Hepatocyte (in vitro differentiated cells): ENCODE results near the gene ZBP1. TPM values are rescaled to one million over a fixed set of nuclear protein-coding genes. Genes with fewer than 3 reads are reported as not detected.
A peak's percentile ranks its signal among the peaks of the same experiment; 100 is the strongest.

ENCODE experiments used
- DNase-seq: peaks from one replicate; pipeline ENCODE4 v3.0.0-alpha.2; 2016; ENCODE audit warnings: low spot score
- H2AFZ ChIP-seq: fragments of 200-600 bp; sonication (generic); 2 replicates; pipeline ENCODE4 v1.6.0; 2016; ENCODE audit warnings: antibody characterized with exemption, mild to moderate bottlenecking
- H3K27ac ChIP-seq: fragments of 200-600 bp; sonication (generic); 2 replicates; pipeline ENCODE4 v1.5.1; 2016; ENCODE audit warnings: mild to moderate bottlenecking
- H3K27me3 ChIP-seq: fragments of 200-600 bp; sonication (generic); 2 replicates; pipeline ENCODE4 v1.6.1; 2016
- H3K36me3 ChIP-seq: fragments of 200-600 bp; sonication (generic); replicated peaks from 2 replicates; pipeline ENCODE4 v1.5.1; 2016; ENCODE audit warnings: low read depth; ENCODE audit not compliant: insufficient read depth
- H3K4me1 ChIP-seq: fragments of 200-600 bp; sonication (generic); 2 replicates; pipeline ENCODE4 v1.5.1; 2016; ENCODE audit warnings: mild to moderate bottlenecking, moderate library complexity; ENCODE audit not compliant: insufficient read depth
- H3K4me2 ChIP-seq: fragments of 200-600 bp; sonication (generic); 2 replicates; pipeline ENCODE4 v1.6.0; 2016
- H3K4me3 ChIP-seq: fragments of 200-600 bp; sonication (generic); 2 replicates; pipeline ENCODE4 v1.5.1; 2016; ENCODE audit warnings: mild to moderate bottlenecking
- H3K79me2 ChIP-seq: fragments of 200-600 bp; sonication (generic); 2 replicates; pipeline ENCODE4 v1.6.0; 2017; ENCODE audit warnings: mild to moderate bottlenecking
- H3K9me2 ChIP-seq: fragments of 200-600 bp; sonication (generic); replicated peaks from 2 replicates; pipeline ENCODE4 v1.6.0; 2017; ENCODE audit warnings: mild to moderate bottlenecking; ENCODE audit not compliant: insufficient read depth
- H3K9me3 ChIP-seq: fragments of 200-600 bp; sonication (generic); 2 replicates; pipeline ENCODE4 v1.5.1; 2016; ENCODE audit warnings: low read depth, mild to moderate bottlenecking
- H4K20me1 ChIP-seq: fragments of 200-600 bp; sonication (generic); 2 replicates; pipeline ENCODE4 v1.6.0; 2016; ENCODE audit warnings: mild to moderate bottlenecking; ENCODE audit not compliant: insufficient read depth, poor library complexity, severe bottlenecking
- EZH2 ChIP-seq: fragments of 200-600 bp; sonication (generic); IDR thresholded peaks from 2 replicates; pipeline ENCODE4 v1.6.1; 2016; ENCODE audit warnings: antibody characterized with exemption, mild to moderate bottlenecking, borderline replicate concordance
- EZH2phosphoT487 ChIP-seq: fragments of 200-600 bp; sonication (generic); IDR thresholded peaks from one replicate; pipeline ENCODE4 v1.6.1; 2018; ENCODE audit warnings: antibody characterized with exemption, mild to moderate bottlenecking, low read depth, moderate library complexity; ENCODE audit not compliant: unreplicated experiment, severe bottlenecking
- WGBS: methylation state at CpG from one replicate; pipeline ENCODE4 v1.1.6; 2016; ENCODE audit warnings: low lambda C conversion rate; ENCODE audit errors: missing lambda C conversion rate; 5-methylcytosine and 5-hydroxymethylcytosine counted together
- polyA plus RNA-seq: library from polyadenylated mRNA; unstranded; fragments of >200 nt; fragmentation: Nextera tagmentation; extraction: Ambion mirVana; gene quantifications from 2 replicates; pipeline ENCODE4 v1.2.1, GENCODE V29; 2016
- total RNA-seq: library from RNA; depleted of rRNA; stranded (reverse); fragments of >200 nt; gene quantifications from 2 replicates; pipeline ENCODE4 v1.2.3, GENCODE V29; 2014
- TF ChIP-seq, protein P1 (sequence below): fragments of 200-600 bp; sonication (generic); IDR thresholded peaks from 2 replicates; pipeline ENCODE4 v1.5.1; 2016; ENCODE audit warnings: antibody characterized with exemption, mild to moderate bottlenecking; ENCODE audit not compliant: poor library complexity

Gene ZBP1
- total and polyA plus RNA-seq, 2 experiments from 2014 or later, result not detected

DNA sequence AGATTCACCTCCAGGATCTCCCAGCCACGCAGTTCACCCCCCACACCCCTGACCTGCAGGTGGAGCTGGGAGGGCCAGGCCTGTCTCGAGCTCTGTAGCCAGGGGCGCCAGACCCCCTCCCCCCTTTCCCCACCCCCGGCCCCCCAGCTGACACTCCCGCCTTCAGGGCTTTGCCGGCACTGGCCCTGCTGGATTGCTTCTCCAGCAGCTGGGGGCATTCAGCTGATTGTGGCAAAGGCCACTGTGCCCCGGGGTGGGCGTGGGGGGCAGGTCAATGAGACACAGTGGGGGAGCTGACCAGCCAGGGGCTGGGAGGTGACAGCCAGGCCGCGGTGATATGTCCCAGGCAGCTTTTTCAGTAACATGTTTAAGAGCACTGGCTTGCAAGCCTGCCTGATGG is 22.2 kb downstream of the ZBP1 start:
- DNase-seq, result no peak
- 65% methylated on average over 7 of the region's 10 CpGs for WGBS
- H2AFZ ChIP-seq, result no peak overlapping the region
- no peak overlapping the region for H3K27ac ChIP-seq
- no peaks in the 10 kb centered on the region for H3K36me3 ChIP-seq
- H3K9me3 ChIP-seq, result no peaks in the 10 kb centered on the region
- no peaks in the 10 kb centered on the region for H3K4me1 ChIP-seq
- no peaks in the 10 kb centered on the region for H3K79me2 ChIP-seq
- no peaks in the 10 kb centered on the region for H3K27me3 ChIP-seq
- TF ChIP-seq EZH2phosphoT487 (no peak), EZH2 (no peak)
- TF ChIP-seq, protein P1, sequence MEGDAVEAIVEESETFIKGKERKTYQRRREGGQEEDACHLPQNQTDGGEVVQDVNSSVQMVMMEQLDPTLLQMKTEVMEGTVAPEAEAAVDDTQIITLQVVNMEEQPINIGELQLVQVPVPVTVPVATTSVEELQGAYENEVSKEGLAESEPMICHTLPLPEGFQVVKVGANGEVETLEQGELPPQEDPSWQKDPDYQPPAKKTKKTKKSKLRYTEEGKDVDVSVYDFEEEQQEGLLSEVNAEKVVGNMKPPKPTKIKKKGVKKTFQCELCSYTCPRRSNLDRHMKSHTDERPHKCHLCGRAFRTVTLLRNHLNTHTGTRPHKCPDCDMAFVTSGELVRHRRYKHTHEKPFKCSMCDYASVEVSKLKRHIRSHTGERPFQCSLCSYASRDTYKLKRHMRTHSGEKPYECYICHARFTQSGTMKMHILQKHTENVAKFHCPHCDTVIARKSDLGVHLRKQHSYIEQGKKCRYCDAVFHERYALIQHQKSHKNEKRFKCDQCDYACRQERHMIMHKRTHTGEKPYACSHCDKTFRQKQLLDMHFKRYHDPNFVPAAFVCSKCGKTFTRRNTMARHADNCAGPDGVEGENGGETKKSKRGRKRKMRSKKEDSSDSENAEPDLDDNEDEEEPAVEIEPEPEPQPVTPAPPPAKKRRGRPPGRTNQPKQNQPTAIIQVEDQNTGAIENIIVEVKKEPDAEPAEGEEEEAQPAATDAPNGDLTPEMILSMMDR, result no peak
- no peak overlapping the region for H3K4me2 ChIP-seq
- H4K20me1 ChIP-seq, result no peaks in the 10 kb centered on the region
- H3K4me3 ChIP-seq, result no peak overlapping the region
- H3K9me2 ChIP-seq, result no peaks in the 10 kb centered on the region

DNA sequence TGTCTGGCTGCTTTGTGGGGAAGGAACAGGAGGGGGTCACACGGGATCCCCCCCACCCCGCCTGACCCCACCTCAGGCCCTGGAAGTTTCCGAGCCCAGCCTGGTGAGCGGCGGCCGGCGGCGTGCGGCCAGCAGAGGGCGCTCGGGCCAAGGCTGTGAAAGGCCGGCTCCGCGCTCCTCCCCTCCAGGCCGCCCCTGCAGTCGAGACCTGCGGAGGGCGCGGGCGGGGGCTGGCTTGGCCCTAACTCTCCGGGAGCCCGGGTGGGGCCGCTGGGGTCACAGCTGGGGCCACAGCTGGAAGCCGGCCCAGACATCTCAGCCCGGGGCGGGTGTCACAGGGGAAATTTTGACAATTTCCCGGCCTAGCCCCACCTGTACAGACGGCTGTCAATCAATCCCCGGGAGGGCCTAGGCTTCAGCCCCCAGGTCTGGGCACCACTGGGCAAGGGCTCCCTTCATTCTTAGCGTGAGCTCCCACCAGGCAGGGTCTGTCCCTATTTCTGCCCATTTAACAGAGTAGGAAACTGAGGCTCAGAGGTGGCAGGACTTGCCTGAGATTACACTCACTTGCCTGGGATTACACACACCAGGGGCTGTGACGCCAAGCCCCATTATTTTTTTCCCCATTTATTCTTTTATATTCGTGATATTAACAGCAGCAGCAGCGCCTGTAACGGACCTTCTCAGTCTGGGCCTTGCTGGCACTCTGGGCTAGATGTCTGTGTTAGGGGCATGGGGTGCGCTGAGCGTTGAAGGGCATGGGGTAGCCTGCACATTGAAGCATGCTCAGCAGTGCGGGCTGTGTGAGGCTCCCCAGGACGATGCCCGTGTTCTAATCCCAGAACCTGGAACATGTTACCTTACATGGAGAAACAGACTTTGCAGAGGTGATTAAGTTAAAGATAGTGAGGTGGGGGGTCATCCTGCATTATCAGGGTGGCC is 23.0 kb downstream of the ZBP1 start:
- Histone ChIP-seq H3K4me1 (no peaks in the 10 kb centered on the region), H3K4me2 (peak overlapping the region; percentile 82), H2AFZ (no peak overlapping the region), H4K20me1 (no peaks in the 10 kb centered on the region), H3K9me2 (no peaks in the 10 kb centered on the region), H3K27me3 (no peaks in the 10 kb centered on the region), H3K9me3 (no peaks in the 10 kb centered on the region), H3K4me3 (no peak overlapping the region), H3K36me3 (no peaks in the 10 kb centered on the region), H3K27ac (no peak overlapping the region), H3K79me2 (no peaks in the 10 kb centered on the region)
- 31% methylated on average over 32 of the region's 39 CpGs for WGBS
- DNase-seq, result peak; percentile 86
- TF ChIP-seq, protein P1, result peak; percentile 99
- TF ChIP-seq EZH2phosphoT487, result no peak

DNA sequence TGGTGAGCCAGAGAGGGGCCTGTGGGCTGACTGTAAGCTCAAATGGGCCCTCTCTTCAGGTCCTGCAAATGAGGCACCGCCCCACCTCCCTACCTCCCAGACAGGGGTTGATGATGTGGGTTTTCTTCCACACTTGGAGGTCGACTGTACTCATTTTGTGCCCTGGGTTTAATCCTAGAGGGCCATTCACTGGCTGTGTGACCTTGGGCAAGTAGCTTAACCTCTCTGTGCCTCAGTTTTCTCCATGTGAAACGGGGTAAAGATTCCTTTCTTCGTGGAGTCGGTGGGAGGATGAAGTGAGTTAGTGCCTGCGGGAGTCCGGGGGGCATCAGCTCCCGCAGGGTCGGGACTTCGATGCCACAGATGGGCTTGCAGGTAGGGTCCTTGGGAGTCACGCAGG is 23.9 kb downstream of the ZBP1 start:
- Histone ChIP-seq H3K9me2 (no peaks in the 10 kb centered on the region), H2AFZ (no peak overlapping the region), H3K4me2 (no peak overlapping the region), H3K9me3 (no peaks in the 10 kb centered on the region), H3K4me1 (no peaks in the 10 kb centered on the region), H3K4me3 (no peak overlapping the region), H3K27ac (no peak overlapping the region), H3K27me3 (no peaks in the 10 kb centered on the region), H4K20me1 (no peaks in the 10 kb centered on the region), H3K79me2 (no peaks in the 10 kb centered on the region), H3K36me3 (no peaks in the 10 kb centered on the region)
- whole genome bisulfite sequencing, result 83% methylated on average over 11 of the region's 11 CpGs
- TF ChIP-seq EZH2phosphoT487 (no peak), EZH2 (no peak)
- TF ChIP-seq, protein P1, result no peak
- no peak for DNase-seq
